ENCODE measurements around the gene CORO1C.
"Not testable (repeated sequence)": the region's sequence is repeated elsewhere in the genome, so short reads cannot be mapped to it uniquely, and the experiment has no call there.

Gene CORO1C

GRCh38 chr12:108633081-108633533 lies 98.2 kb downstream of the CORO1C start:
- DNase-seq: no peak

- DNase-seq: not testable (repeated sequence)
Observed at GRCh38 chr12:108631261-108631660, 100.1 kb downstream of the CORO1C start.

GRCh38 chr12:108630481-108631207 lies 100.7 kb downstream of the CORO1C start:
- DNase-seq: peak; percentile 28

DNA sequence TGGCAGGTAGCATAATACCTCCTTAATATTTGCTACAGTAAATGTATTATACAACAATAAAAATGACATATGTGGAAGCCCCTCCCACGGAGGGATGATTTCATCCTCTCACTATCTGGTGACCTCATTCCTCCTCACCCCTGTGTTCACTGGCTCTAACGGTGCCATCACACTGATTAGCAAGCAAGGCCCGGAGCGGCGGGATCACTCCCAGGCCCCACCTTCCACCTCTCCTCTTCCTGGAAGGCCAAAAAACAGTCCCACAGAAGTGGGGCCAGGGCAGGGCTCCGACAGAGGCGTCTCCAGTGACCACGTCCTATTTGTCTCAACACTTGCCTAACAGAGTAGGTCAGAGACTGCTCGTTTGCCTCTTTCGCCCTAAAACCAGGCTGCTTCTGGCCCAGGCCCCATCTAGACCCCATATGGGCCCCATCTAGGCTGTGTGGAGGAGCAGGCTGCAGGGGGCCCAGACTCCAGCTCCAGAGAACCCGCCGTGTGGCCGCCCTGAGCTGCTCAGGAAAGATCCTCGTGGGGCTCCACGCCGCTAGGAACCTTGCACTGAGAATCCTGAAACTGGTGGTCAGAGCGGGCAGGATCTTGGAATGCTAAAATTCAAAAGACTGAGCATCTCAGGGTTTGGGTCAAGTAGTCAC lies 101.4 kb downstream of the CORO1C start:
- DNase-seq: peak; percentile 79

GRCh38 chr12:108629151-108629550 lies 102.2 kb downstream of the CORO1C start:
- DNase-seq: no peak

- DNase-seq: no peak
Observed at GRCh38 chr12:108627134-108627920, 104.0 kb downstream of the CORO1C start.

DNA sequence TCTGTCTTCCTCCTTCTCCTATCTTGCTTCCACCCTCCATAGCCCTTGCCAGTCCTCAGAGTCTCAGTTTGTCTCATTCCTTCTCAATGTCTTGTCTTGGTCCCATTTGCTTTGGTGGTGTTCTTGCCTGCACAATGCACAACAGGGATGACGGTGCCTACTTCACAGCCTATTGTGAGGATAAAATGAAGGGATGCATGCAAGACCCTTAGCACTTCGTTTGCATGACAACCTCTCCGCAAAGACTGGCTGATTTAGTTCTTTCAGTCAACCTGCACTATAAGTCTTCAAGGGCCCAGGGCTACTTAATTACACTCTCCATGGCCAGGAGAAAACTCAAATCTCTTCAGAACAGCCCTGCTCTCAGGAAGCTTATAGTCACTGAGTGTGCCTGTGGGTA lies 106.1 kb downstream of the CORO1C start:
- DNase-seq: no peak

DNA sequence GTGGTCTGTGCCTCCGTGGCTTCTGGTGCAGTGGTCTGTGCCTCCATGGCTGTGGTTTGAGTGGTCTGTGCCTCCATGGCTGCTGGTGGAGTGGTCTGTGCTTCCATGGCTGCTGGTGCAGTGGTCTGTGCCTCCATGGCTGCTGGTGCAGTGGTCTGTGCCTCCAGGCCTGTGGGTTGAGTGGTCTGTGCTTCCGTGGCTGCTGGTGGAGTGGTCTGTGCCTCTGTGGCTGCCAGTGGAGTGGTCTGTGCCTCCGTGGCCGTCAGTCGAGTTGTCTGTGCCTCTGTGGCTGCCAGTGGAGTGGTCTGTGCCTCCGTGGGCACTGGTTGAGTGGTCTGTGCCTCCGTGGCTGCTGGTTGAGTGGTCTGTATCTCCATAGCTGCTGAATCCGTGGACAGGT lies 107.7 kb downstream of the CORO1C start:
- DNase-seq: no peak

DNA sequence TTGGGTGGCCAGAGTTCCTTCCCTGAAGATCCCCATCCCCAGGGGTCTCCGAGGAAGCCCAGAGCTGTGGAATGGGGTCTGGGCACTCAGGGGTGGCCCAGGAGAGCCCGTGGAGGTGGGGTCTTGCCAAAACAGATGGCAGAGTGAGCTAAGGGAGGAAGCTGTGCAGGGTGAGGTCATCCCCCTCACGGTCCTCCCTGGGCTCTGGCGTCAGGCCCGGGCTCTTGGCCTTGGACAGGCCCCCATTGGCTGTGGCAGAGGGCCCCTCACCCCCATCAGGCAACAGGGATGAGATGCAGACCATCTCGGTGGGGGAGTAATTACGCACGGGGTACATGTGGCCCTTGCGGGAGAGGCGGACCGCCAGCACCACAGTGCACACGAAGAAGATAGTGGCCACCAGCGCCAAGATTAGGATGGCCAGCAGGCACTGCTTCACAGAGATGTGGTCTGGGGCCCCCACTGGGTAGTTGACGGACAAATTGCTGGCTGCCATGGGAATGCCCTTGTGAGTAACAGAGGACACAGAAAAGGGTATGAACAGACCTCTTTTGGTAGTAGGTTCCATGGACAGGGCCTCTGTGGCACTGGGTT lies 108.3 kb downstream of the CORO1C start:
- no peak for DNase-seq

DNA sequence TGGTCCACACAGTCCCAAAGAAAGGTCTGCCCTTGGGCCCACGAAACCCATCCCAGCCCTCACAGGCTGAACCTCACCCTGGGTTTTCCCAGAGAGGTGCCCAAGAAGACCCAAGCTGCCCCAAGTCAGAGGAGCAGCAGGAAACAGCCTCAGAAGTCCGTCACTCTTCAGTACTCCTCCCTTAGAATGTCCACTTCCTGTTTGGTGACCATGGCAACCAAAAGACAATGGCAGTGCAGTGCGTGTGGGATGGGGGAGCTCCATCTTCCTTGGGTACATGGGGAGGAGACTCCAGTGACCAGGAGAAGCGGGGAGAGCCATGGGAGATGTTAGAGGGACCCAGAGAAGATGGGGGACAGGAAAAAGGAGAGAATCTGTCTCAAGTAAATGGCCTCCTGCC lies 108.9 kb downstream of the CORO1C start:
- DNase-seq: no peak

DNA sequence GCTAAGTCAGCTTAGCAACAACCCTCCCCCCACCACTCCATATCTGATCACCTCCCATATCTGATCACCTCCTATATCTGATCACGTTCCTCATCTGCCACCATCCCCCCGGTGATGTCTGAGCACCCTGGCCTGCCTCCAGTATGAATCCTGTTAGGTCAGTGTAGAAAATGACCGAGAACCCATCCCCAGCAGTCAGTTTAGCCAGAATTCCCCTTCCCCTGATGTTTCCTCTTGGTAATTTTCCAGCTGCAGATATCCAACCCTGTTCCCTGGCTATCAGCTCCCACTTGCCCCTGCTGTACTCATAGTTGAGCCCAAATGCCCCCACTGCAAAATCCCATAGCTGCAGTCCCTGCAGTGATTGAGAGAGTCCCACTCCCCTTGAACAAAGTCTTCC lies 110.2 kb downstream of the CORO1C start:
- DNase-seq: no peak

- DNase-seq: no peak
Observed at GRCh38 chr12:108620236-108620879, 111.0 kb downstream of the CORO1C start.

DNA sequence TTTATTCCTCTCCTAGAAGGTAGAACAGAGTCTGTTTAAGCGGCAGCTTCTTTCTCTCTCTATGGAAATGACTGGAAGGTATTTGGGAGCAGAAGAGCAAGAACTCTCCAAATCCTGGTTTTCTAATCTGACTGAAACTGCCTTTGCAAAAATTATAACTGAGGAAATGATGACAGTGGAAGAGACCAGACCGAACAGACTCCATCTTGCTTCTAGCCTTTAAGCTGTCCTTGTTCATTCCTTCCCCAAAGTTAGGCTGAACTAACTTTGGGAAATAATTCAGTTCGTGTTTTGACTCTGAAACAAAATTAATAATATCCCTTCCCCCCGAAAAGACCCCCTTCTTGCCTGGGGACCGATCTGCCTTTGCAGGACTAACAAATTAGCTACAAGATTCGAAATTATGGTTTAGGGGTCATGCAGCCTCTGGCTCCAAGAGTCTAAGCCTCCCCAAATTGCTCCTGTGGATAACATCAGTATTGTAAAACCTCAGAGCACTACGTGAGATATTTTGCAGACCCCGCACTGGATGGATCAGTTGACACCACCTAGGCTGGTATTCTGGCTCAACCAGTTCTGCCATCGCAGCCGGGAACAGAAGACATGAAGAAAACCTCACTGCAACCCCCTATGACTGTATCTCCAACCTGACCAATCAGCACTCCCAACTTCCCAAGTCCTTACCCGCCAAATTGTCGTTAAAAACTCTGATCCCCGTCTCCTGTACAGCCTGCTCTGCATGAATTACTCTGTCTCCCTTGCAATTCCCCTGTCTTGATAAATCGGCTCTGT lies 111.8 kb downstream of the CORO1C start:
- DNase-seq: no peak

GRCh38 chr12:108618953-108619274 lies 112.4 kb downstream of the CORO1C start:
- DNase-seq: not testable (repeated sequence)

DNA sequence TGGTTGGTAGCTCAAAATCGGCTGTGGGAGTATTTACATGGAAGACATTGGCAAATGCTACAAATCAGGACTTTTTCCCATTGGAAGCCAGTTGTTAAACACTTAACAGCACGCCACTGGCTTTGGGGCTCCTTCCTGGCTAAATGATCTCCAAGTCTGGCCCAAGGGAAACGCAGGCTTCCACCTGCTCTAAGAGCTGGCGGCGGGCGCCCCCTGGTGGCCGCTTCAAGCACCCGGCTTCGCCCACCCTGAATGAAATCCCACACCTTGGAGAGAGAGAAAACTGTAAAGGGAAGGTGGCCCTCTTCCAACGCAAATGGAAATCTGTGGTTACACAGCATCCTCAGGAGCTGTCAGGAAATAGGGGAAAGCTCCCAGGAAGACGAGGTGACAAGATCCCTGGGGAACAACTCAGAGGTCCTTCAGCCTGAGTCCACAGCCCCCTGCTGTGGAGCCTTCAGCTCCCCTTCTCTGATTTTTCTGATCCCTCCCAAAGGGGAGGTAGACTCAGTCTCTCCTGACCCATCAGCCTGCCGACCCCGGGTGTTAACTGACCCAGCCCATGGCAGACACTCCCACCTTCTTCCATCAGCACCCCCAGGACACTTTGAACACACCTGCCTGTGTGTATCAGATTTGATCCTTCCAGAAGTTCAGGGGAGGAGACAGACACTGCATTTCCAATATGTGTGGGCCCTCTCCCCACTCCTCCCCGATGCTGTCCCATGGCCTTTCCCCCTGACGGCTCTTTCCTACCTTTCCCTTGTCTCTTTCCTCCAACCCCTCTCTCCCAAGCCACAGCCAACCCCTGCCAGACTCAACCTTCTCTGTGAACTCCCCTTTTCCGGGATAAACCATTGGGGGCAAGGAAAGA lies 113.0 kb downstream of the CORO1C start:
- DNase-seq: peak; percentile 65

GRCh38 chr12:108616941-108617858 lies 114.1 kb downstream of the CORO1C start:
- peak; percentile 95 for DNase-seq

DNA sequence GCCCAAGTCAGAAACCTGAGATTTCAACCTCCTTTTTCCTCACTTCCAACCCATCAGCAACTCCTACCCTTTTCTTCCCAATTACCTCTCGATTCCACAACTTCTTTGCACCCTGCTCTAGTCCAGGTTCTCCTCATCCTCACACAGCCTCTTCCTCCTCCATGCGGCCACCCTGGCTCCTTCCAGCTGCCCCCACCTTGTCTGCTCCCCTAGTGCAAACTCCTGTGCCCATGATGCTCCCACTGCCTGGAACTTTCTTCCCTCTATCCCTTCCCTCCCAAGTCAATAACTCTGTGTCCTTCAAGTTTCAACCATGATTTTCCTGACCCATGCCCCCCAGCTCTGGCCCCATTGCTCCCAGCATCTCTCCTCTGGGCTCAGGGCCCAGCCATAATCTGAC lies 115.0 kb downstream of the CORO1C start:
- no peak for DNase-seq

DNA sequence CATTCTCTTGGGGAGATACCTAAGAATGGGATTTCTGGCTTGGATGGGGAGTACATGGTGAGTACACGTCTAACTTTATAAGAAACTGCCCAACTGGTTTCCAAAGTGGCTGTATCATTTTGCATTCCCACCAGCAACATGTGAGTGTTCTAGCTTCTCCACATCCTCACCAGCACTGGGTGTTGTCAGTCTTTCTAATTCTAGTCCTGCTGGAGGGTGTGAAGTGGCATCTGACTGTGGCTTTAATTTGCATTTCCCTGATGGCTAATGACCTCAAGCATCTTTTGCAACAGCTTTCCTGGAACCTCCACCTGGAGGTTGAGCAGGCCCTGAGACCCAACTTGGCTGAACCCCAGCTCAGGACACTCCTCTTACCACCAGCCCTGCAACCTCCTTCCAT lies 115.4 kb downstream of the CORO1C start:
- DNase-seq: no peak

DNA sequence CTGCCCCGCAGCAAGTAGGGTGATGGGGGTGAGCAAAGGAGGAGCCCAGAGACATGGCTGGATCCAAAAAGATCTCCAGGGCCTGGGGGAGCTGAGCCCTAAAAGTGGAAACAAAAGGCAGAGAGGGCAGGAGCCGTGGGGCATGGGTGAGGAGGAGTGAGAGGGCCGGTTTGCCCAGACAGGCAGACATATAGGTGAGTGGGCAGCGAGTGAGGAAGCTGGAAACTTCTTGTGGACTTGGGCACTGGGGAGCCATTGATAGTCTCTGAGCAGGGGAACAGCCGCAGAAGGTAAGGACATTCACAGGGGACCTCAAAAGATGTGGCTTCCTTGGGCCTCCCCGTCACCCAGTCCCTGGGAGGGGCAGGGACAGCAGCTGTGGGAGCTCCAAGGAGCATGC lies 116.7 kb downstream of the CORO1C start:
- DNase-seq: no peak

GRCh38 chr12:108614041-108614440 lies 117.3 kb downstream of the CORO1C start:
- no peak for DNase-seq

All from CD4-positive, alpha-beta T cell treated with Interleukin-4 for 4 hours (primary cell).